Measurements from ENCODE around the gene LAMA2. TPM values are rescaled to one million over a fixed set of nuclear protein-coding genes. Genes with fewer than 3 reads are reported as not detected.
"Not testable (repeated sequence)": the region's sequence is repeated elsewhere in the genome, so short reads cannot be mapped to it uniquely, and the experiment has no call there.

The LAMA2 gene
- total RNA-seq, 4 donors from 2014 or later = 97.3 to 509 (median 200) TPM

- ATAC-seq (ENCODE audit: low FRiP score) = no peak
- DNase-seq (ENCODE audit: low spot score) = no peak
- no peak for TF ChIP-seq CTCF (IDR thresholded peaks at IDR 0.05)
Observed at GRCh38 chr6:129059650-129060049, 176.7 kb downstream of the LAMA2 start.

- TF ChIP-seq CTCF (IDR thresholded peaks at IDR 0.05) = no peak
- DNase-seq (ENCODE audit: low spot score) = no peak
- ATAC-seq (ENCODE audit: low FRiP score) = no peak
Observed at GRCh38 chr6:129069006-129069405, 186.1 kb downstream of the LAMA2 start.

GRCh38 chr6:129073051-129073450 is 190.1 kb downstream of the LAMA2 start:
- ATAC-seq (ENCODE audit: low FRiP score) (no peak), DNase-seq (ENCODE audit: low spot score) (no peak)
- TF ChIP-seq CTCF (IDR thresholded peaks at IDR 0.05) = no peak

GRCh38 chr6:129073691-129074395 is 190.9 kb downstream of the LAMA2 start:
- DNase-seq (ENCODE audit: low spot score) = no peak
- TF ChIP-seq CTCF (IDR thresholded peaks at IDR 0.05) = no peak
- no peak for ATAC-seq (ENCODE audit: low FRiP score)

GRCh38 chr6:129084406-129084805 is 201.5 kb downstream of the LAMA2 start:
- no peak for DNase-seq (ENCODE audit: low spot score)
- no peak for TF ChIP-seq CTCF (IDR thresholded peaks at IDR 0.05)
- no peak for ATAC-seq (ENCODE audit: low FRiP score)

GRCh38 chr6:129088481-129088880 is 205.5 kb downstream of the LAMA2 start:
- DNase-seq (ENCODE audit: low spot score); ATAC-seq (ENCODE audit: low FRiP score): not testable (repeated sequence)

GRCh38 chr6:129089357-129089756 is 206.4 kb downstream of the LAMA2 start:
- DNase-seq (ENCODE audit: low spot score) (no peak), ATAC-seq (ENCODE audit: low FRiP score) (no peak)
- no peak for TF ChIP-seq CTCF (IDR thresholded peaks at IDR 0.05)

All from omental fat pad (tissue), 4 donors.